Measurements from ENCODE around the gene OTOG.
A peak's percentile ranks its signal among the peaks of the same experiment; 100 is the strongest.

Gene OTOG

DNA sequence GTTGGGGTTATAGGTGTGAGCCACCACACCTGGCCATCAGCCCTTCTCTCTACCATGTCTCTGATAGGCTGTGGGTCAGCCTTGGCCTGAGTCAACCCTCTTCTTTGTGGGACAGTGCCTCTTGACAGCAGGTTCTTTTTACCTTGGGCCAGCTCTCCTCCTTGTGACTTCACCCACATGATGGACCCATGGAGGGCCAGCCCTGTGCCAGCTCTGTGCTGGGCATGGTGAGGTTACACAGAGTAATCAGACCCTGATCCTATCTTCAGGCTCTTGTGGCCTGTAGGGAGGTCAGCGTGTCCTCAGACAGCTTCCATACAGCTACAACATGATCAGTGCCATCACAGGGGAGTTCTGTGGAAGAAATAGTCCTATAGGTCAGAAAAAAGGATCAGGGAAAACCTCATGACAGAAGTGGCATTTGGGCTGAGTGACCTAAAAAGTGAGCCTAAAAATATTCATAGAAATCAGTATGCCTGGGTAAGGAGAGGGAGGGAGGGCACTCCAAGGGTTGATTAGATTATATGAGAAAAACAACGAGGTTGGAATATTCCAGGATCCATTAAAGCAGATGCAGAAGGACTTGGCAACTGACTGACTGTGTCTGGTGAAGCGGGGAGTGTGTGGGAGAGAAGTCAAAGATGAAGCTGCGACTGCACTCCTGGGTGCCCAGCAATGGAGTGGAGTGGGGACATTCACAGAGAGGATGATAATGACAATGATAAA lies 17.1 kb downstream of the OTOG start:
- no peak overlapping the region for H2AFZ ChIP-seq (ENCODE audit: low read length)
- H3K27me3 ChIP-seq (ENCODE audit: insufficient read depth, low read length, poor library complexity, severe bottlenecking): no peaks in the 10 kb centered on the region
- TF ChIP-seq, protein P1, sequence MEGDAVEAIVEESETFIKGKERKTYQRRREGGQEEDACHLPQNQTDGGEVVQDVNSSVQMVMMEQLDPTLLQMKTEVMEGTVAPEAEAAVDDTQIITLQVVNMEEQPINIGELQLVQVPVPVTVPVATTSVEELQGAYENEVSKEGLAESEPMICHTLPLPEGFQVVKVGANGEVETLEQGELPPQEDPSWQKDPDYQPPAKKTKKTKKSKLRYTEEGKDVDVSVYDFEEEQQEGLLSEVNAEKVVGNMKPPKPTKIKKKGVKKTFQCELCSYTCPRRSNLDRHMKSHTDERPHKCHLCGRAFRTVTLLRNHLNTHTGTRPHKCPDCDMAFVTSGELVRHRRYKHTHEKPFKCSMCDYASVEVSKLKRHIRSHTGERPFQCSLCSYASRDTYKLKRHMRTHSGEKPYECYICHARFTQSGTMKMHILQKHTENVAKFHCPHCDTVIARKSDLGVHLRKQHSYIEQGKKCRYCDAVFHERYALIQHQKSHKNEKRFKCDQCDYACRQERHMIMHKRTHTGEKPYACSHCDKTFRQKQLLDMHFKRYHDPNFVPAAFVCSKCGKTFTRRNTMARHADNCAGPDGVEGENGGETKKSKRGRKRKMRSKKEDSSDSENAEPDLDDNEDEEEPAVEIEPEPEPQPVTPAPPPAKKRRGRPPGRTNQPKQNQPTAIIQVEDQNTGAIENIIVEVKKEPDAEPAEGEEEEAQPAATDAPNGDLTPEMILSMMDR (conservative IDR thresholded peaks at IDR 0.05; ENCODE audit: low read length): no peak
- TF ChIP-seq EZH2phosphoT487 (IDR thresholded peaks at IDR 0.05; ENCODE audit: borderline replicate concordance): no peak
- no peak overlapping the region for H3K4me2 ChIP-seq (ENCODE audit: low read depth, low read length, poor library complexity, severe bottlenecking)
- no peaks in the 10 kb centered on the region for H3F3A ChIP-seq (ENCODE audit: low read depth)
- H3K79me2 ChIP-seq (ENCODE audit: insufficient read depth, low read length): no peaks in the 10 kb centered on the region
- peaks cover 5% of the 10 kb centered on the region for H3K4me1 ChIP-seq (ENCODE audit: insufficient read depth, low read length, poor library complexity, severe bottlenecking)
- H3K36me3 ChIP-seq (ENCODE audit: insufficient read depth, low read length): no peaks in the 10 kb centered on the region
- no peaks in the 10 kb centered on the region for H4K20me1 ChIP-seq (ENCODE audit: insufficient read depth, low read length, poor library complexity, severe bottlenecking)
- no peak overlapping the region for H3K9ac ChIP-seq (ENCODE audit: low read depth, low read length, poor library complexity, severe bottlenecking)
- no peak overlapping the region for H3K4me3 ChIP-seq (ENCODE audit: low read length, poor library complexity, severe bottlenecking)
- no peaks in the 10 kb centered on the region for H3K9me2 ChIP-seq (replicated peaks; ENCODE audit: low read depth, low read length)
- no peaks in the 10 kb centered on the region for H3K9me3 ChIP-seq (ENCODE audit: insufficient read depth, low read depth, low read length)

DNA sequence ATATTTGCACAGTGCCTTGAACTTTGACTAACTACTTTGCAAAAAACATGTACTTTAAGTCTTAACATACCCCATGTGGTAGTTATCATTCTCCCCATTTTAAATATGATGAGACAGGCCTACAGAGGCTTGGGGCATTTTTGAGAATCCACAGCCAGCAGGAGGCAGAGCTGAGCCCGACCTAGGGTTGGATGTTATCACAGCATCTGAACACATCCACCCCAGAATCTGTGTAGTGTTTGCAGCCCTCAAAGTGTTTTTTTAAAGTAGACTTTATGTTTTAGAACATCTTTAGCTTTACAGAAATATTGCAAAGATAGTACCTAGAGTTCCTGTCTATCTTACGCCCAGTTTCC lies 17.6 kb downstream of the OTOG start:
- TF ChIP-seq, protein P1 (conservative IDR thresholded peaks at IDR 0.05; ENCODE audit: low read length): peak; percentile 57
- TF ChIP-seq EZH2phosphoT487 (IDR thresholded peaks at IDR 0.05; ENCODE audit: borderline replicate concordance): no peak
- H2AFZ ChIP-seq (ENCODE audit: low read length): no peak overlapping the region

DNA sequence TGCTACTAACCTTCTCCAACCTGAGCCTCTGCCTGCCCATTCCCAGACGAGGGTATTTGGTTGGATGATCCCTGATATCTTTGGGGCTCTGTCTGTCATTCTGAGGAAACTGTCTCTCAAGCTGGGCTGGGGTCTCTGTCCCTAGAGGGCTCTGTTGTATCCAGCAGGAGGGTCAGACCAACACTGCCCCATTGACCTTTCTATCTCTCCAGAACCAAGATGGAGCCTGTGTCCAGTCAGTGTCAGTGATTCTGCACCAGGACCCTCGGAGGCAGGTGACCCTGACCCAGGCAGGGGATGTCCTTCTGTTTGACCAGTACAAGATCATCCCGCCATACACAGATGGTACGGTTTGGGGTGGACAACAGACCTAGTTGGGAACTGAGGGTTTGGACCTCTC lies 21.9 kb downstream of the OTOG start:
- Histone ChIP-seq H3K9ac (ENCODE audit: low read depth, low read length, poor library complexity, severe bottlenecking) (no peak overlapping the region), H3K4me1 (ENCODE audit: insufficient read depth, low read length, poor library complexity, severe bottlenecking) (peaks cover 5% of the 10 kb centered on the region), H3K9me2 (replicated peaks; ENCODE audit: low read depth, low read length) (no peaks in the 10 kb centered on the region), H3F3A (ENCODE audit: low read depth) (no peaks in the 10 kb centered on the region), H3K79me2 (ENCODE audit: insufficient read depth, low read length) (no peaks in the 10 kb centered on the region), H3K27me3 (ENCODE audit: insufficient read depth, low read length, poor library complexity, severe bottlenecking) (no peaks in the 10 kb centered on the region), H3K9me3 (ENCODE audit: insufficient read depth, low read depth, low read length) (no peaks in the 10 kb centered on the region), H3K4me3 (ENCODE audit: low read length, poor library complexity, severe bottlenecking) (no peak overlapping the region), H4K20me1 (ENCODE audit: insufficient read depth, low read length, poor library complexity, severe bottlenecking) (no peaks in the 10 kb centered on the region), H3K4me2 (ENCODE audit: low read depth, low read length, poor library complexity, severe bottlenecking) (no peak overlapping the region), H2AFZ (ENCODE audit: low read length) (no peak overlapping the region), H3K36me3 (ENCODE audit: insufficient read depth, low read length) (no peaks in the 10 kb centered on the region)
- TF ChIP-seq, protein P1 (conservative IDR thresholded peaks at IDR 0.05; ENCODE audit: low read length): no peak
- no peak for TF ChIP-seq EZH2phosphoT487 (IDR thresholded peaks at IDR 0.05; ENCODE audit: borderline replicate concordance)

More for the DNA sequence above, 17.6 kb downstream of the OTOG start:
- H3K4me1 ChIP-seq (ENCODE audit: insufficient read depth, low read length, poor library complexity, severe bottlenecking): peaks cover 5% of the 10 kb centered on the region
- no peaks in the 10 kb centered on the region for H3K9me2 ChIP-seq (replicated peaks; ENCODE audit: low read depth, low read length)
- H4K20me1 ChIP-seq (ENCODE audit: insufficient read depth, low read length, poor library complexity, severe bottlenecking): no peaks in the 10 kb centered on the region
- no peak overlapping the region for H3K9ac ChIP-seq (ENCODE audit: low read depth, low read length, poor library complexity, severe bottlenecking)
- no peaks in the 10 kb centered on the region for H3K9me3 ChIP-seq (ENCODE audit: insufficient read depth, low read depth, low read length)
- H3K4me2 ChIP-seq (ENCODE audit: low read depth, low read length, poor library complexity, severe bottlenecking): no peak overlapping the region
- no peaks in the 10 kb centered on the region for H3K36me3 ChIP-seq (ENCODE audit: insufficient read depth, low read length)
- no peaks in the 10 kb centered on the region for H3K27me3 ChIP-seq (ENCODE audit: insufficient read depth, low read length, poor library complexity, severe bottlenecking)
- no peak overlapping the region for H3K4me3 ChIP-seq (ENCODE audit: low read length, poor library complexity, severe bottlenecking)
- no peaks in the 10 kb centered on the region for H3K79me2 ChIP-seq (ENCODE audit: insufficient read depth, low read length)
- H3F3A ChIP-seq (ENCODE audit: low read depth): no peaks in the 10 kb centered on the region
